ENCODE measurements around the gene ISX. TPM values are rescaled to one million over a fixed set of nuclear protein-coding genes. Genes with fewer than 3 reads are reported as not detected.

Gene ISX
- total RNA-seq, 4 donors from 2014 or later: not detected

DNA sequence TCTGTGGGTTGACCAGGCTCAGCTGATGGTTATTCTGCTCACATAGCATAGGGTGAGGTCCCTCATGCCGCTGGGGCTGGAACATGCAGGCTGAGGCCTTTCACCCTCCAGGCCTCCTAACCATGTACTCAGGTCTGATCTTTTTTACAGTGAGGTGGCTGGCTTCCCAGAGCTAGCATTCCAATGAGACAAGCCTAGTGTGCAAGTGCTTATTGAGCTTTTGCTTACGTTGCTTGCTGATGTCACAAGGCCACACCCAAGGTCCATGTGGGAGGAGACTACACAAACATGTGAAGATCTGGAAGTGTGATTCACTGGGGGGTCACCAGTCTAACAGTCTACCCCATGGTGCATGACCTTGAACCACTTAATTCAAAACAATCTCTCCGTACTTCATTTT lies 33.9 kb downstream of the ISX start:
- 77 to 84% methylated on average over 3 of the region's 3 CpGs for WGBS, 2 donors
- Histone ChIP-seq H3K27me3 (peaks cover 0 to 44% (median 0%) of the 10 kb centered on the region in 4 donors), H3K36me3 (no peaks in the 10 kb centered on the region), H3K27ac (no peak overlapping the region), H3K9me3 (no peaks in the 10 kb centered on the region), H3K4me3 (no peak overlapping the region), H3K4me1 (no peaks in the 10 kb centered on the region)
- intact Hi-C loops (cut with DNase I): no loop called here
- TF ChIP-seq POLR2A (IDR thresholded peaks at IDR 0.05): no peak
- TF ChIP-seq, protein P1, sequence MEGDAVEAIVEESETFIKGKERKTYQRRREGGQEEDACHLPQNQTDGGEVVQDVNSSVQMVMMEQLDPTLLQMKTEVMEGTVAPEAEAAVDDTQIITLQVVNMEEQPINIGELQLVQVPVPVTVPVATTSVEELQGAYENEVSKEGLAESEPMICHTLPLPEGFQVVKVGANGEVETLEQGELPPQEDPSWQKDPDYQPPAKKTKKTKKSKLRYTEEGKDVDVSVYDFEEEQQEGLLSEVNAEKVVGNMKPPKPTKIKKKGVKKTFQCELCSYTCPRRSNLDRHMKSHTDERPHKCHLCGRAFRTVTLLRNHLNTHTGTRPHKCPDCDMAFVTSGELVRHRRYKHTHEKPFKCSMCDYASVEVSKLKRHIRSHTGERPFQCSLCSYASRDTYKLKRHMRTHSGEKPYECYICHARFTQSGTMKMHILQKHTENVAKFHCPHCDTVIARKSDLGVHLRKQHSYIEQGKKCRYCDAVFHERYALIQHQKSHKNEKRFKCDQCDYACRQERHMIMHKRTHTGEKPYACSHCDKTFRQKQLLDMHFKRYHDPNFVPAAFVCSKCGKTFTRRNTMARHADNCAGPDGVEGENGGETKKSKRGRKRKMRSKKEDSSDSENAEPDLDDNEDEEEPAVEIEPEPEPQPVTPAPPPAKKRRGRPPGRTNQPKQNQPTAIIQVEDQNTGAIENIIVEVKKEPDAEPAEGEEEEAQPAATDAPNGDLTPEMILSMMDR (IDR thresholded peaks at IDR 0.05): no peak
- DNase-seq: no peak

DNA sequence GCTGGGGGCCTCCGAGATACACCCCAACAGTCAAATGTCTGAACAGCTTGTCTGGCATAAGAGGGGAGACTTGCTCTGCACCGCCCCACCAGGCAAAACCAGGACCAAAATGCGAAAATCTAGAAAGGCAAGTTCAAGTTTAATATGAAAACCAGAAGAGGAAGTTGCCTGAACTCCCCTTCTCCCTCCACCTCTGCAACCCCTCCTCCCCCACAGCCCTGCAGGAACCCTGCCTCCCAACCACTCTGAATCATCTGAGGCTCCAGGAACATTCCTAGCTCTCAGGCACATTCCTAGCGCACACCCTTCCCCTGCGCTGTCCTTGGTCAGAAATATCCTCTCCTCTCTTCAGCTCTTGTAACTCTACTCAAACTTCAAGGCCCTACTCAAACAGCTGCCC lies 36.7 kb downstream of the ISX start:
- no peaks in the 10 kb centered on the region for H3K9me3 ChIP-seq
- H3K27me3 ChIP-seq: peaks cover 0 to 24% (median 0%) of the 10 kb centered on the region in 4 donors
- intact Hi-C loops (cut with DNase I): no loop called here
- DNase-seq: no peak
- H3K4me3 ChIP-seq: no peak overlapping the region
- no peak for TF ChIP-seq POLR2A (IDR thresholded peaks at IDR 0.05)
- TF ChIP-seq, protein P1 (IDR thresholded peaks at IDR 0.05): no peak
- 67 to 76% methylated on average over 5 of the region's 5 CpGs for WGBS, 2 donors
- H3K4me1 ChIP-seq: no peaks in the 10 kb centered on the region
- no peak overlapping the region for H3K27ac ChIP-seq
- no peaks in the 10 kb centered on the region for H3K36me3 ChIP-seq

DNA sequence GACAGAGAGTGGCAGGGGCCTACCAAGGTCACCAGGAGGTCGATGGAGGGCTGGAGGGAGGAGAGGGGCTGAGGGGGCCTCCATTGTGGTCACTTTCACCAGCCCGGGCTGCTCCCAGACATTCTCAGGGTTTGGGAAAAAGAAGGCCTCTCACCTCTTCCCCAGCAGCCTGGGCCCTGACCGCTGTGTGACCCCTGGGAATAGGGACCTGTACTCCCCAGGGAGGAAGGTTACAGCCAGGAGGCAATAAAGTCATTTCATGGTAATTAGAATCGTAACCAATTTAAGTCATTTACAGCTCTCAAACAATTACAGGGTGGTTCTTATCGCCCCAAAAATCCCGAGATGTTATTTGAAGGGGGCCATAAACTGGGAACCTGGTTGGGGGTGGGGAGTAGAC lies 37.8 kb downstream of the ISX start:
- Histone ChIP-seq H3K36me3 (no peaks in the 10 kb centered on the region), H3K4me1 (no peaks in the 10 kb centered on the region), H3K9me3 (no peaks in the 10 kb centered on the region), H3K27me3 (peaks cover 0 to 18% (median 1%) of the 10 kb centered on the region in 4 donors), H3K4me3 (no peak overlapping the region), H3K27ac (no peak overlapping the region)
- no peak for TF ChIP-seq POLR2A (IDR thresholded peaks at IDR 0.05)
- TF ChIP-seq, protein P1 (IDR thresholded peaks at IDR 0.05): no peak
- WGBS, 2 donors: 51 to 54% methylated on average over 6 of the region's 6 CpGs
- intact Hi-C loops (cut with DNase I): no loop called here
- no peak for DNase-seq

DNA sequence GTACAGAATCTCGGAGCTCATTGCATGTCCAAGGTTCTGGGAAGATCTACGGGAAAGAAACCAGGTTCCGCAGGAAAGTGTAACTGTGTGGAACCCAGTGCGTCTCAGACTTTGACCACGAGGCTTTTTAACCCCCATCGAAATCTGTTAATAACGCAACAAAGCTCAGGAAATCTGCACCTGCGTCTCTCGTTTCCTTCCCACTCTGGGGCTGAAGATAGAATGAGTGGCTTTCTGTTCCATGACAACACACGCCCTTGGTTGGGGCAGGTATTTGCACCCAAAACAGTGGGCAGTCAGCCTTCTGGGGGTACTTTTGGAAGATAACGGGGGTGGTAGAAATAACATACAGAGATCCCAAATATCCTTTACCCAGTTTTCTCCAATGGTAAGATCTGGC lies 38.5 kb downstream of the ISX start:
- no peak for DNase-seq

DNA sequence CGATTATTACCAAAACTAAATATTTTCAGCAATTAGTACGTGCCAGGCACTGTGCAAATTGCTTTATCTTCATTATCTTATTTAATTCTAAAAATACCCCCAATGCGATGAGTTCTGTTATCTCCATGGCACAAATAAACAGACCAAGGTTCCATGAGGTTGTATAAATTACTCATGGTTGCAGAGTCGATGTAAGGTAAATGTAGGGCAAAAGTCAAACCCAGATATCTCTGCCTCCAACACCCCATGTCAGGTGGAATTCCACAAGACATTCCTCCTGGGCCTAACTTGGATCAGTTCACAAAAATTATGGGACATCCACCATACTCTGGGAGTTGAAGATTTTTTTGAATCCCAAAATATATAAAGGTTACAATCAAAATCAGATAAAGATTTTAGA lies 43.7 kb downstream of the ISX start:
- peaks cover 0 to 19% (median 1%) of the 10 kb centered on the region in 4 donors for H3K27me3 ChIP-seq
- DNase-seq: no peak
- TF ChIP-seq, protein P1 (IDR thresholded peaks at IDR 0.05): no peak
- H3K4me3 ChIP-seq: no peak overlapping the region
- H3K27ac ChIP-seq: no peak overlapping the region
- WGBS, 2 donors: 58 to 60% methylated on average over 4 of the region's 4 CpGs
- no peaks in the 10 kb centered on the region for H3K9me3 ChIP-seq
- H3K36me3 ChIP-seq: no peaks in the 10 kb centered on the region
- intact Hi-C loops (cut with DNase I): no loop called here
- H3K4me1 ChIP-seq: no peaks in the 10 kb centered on the region

More for the DNA sequence above, 38.5 kb downstream of the ISX start:
- H3K27ac ChIP-seq: no peak overlapping the region
- no peak for TF ChIP-seq POLR2A (IDR thresholded peaks at IDR 0.05)
- TF ChIP-seq, protein P1 (IDR thresholded peaks at IDR 0.05): no peak
- H3K4me1 ChIP-seq: no peaks in the 10 kb centered on the region
- H3K36me3 ChIP-seq: no peaks in the 10 kb centered on the region
- intact Hi-C loops (cut with DNase I): no loop called here
- H3K27me3 ChIP-seq: peaks cover 0 to 21% (median 1%) of the 10 kb centered on the region in 4 donors
- H3K9me3 ChIP-seq: no peaks in the 10 kb centered on the region
- no peak overlapping the region for H3K4me3 ChIP-seq
- WGBS, 2 donors: 69 to 72% methylated on average over 11 of the region's 11 CpGs
